ENCODE data around the gene ANO7.
A peak's percentile ranks its signal among the peaks of the same experiment; 100 is the strongest.

The ANO7 gene

DNA sequence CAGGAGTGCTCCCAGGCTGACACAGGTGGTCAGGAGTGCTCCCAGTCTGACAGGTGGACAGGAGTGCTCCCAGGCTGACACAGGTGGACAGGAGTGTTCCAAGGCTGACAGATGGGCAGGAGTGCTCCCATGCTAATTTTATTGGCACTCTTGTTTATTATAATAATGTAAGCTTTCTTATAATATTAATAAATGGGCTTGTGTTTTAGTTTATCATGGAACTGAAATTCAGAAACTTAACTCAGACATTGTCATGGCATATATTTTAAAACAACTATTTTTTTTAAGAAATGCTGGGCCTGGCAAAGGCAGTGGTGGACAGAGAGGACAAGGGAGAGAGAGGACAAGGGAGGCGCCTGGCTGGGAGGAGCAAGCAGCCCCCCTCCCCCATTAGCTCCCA, 18.7 kb downstream of the ANO7 start:
- Histone ChIP-seq H3K36me3 (ENCODE audit: control insufficient read depth, insufficient read depth, low read length) (no peaks in the 10 kb centered on the region), H3K4me1 (ENCODE audit: control insufficient read depth, insufficient read depth, low read length) (no peaks in the 10 kb centered on the region), H3K9me3 (ENCODE audit: control insufficient read depth, low read length) (no peaks in the 10 kb centered on the region), H3K27me3 (ENCODE audit: control insufficient read depth, insufficient read depth, low read length) (no peaks in the 10 kb centered on the region), H3K9ac (ENCODE audit: low read length) (no peak overlapping the region), H3K4me3 (ENCODE audit: low read length) (no peak overlapping the region)

DNA sequence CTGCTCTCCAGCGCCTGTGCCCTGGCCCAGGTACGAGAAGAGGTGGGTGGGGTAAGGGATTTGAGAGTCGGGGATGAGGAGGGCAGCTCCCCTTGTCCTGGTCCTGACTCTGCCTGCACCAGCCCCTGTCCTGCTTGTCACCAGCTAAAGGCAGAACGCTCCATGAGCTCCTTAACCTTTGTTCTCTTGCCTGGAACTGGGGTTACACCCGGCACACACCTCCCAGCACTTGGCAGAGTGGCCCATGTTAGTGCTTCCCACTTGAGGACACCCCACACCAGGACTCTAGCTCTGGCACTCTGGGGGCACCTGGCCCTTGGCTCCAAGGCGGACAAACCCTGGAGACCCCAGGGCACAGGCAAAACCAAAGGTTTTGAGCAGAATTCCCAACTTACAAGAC, 19.2 kb downstream of the ANO7 start:
- Histone ChIP-seq H3K9ac (ENCODE audit: low read length) (no peak overlapping the region), H3K9me3 (ENCODE audit: control insufficient read depth, low read length) (no peaks in the 10 kb centered on the region), H3K36me3 (ENCODE audit: control insufficient read depth, insufficient read depth, low read length) (no peaks in the 10 kb centered on the region), H3K4me3 (ENCODE audit: low read length) (no peak overlapping the region), H3K4me1 (ENCODE audit: control insufficient read depth, insufficient read depth, low read length) (no peaks in the 10 kb centered on the region), H3K27me3 (ENCODE audit: control insufficient read depth, insufficient read depth, low read length) (no peaks in the 10 kb centered on the region)

DNA sequence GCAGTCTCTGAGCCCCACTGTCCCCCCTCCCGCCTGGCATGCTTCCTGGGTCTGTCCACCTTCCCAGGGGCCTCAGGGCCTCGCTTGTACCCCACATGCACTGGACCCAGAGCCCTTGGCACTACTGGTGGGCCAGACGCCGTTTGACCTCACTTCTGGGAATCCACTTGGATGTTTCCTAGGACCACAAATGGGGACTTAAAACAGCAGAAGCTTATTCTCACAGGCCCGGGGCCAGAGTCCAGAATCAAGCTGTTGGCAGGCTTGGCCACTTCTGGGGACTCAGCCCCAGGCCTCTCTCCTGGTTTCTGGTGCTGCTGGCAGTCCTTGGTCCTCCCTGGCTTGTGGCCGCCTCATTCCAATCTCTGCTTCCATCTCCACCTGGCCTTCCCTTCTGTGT, 19.6 kb downstream of the ANO7 start:
- Histone ChIP-seq H3K4me1 (ENCODE audit: control insufficient read depth, insufficient read depth, low read length) (no peaks in the 10 kb centered on the region), H3K4me3 (ENCODE audit: low read length) (no peak overlapping the region), H3K27me3 (ENCODE audit: control insufficient read depth, insufficient read depth, low read length) (no peaks in the 10 kb centered on the region), H3K9ac (ENCODE audit: low read length) (no peak overlapping the region), H3K9me3 (ENCODE audit: control insufficient read depth, low read length) (no peaks in the 10 kb centered on the region), H3K36me3 (ENCODE audit: control insufficient read depth, insufficient read depth, low read length) (no peaks in the 10 kb centered on the region)

DNA sequence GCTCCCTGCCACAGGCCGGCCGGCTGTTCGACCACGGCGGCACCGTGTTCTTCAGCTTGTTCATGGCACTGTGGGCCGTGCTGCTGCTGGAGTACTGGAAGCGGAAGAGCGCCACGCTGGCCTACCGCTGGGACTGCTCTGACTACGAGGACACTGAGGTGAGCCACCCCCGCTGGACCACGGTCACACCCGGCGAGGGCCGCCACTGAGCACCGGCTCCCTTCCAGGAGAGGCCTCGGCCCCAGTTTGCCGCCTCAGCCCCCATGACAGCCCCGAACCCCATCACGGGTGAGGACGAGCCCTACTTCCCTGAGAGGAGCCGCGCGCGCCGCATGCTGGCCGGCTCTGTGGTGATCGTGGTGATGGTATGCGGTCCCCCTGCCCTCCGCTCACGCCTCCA, 20.8 kb downstream of the ANO7 start:
- Histone ChIP-seq H3K9me3 (ENCODE audit: control insufficient read depth, low read length) (no peaks in the 10 kb centered on the region), H3K36me3 (ENCODE audit: control insufficient read depth, insufficient read depth, low read length) (no peaks in the 10 kb centered on the region), H3K27me3 (ENCODE audit: control insufficient read depth, insufficient read depth, low read length) (no peaks in the 10 kb centered on the region)

DNA sequence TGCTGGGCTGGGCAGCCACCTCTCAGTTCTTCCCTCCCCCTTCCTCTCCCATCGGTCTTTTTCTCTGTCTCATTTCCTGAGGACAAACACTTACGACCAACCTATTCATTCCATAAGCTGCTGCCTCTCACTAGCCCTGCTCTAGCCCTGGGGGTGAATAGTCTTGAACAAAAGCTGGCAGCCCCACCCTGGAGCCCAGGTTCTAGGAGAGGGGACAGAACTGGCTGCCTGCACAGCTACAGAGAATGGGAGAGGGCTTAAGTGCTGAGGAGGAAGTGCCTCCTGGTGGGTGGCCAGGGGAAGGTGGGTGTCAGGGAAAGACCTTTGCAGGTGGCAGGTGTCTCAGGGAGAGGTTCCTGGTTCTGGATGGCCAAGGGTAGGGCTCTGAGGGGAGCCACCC, 22.8 kb downstream of the ANO7 start:
- peaks cover 4% of the 10 kb centered on the region for H3K4me1 ChIP-seq (ENCODE audit: control insufficient read depth, insufficient read depth, low read length)
- H3K36me3 ChIP-seq (ENCODE audit: control insufficient read depth, insufficient read depth, low read length): no peaks in the 10 kb centered on the region
- no peak overlapping the region for H3K9ac ChIP-seq (ENCODE audit: low read length)
- no peak overlapping the region for H3K4me3 ChIP-seq (ENCODE audit: low read length)
- no peaks in the 10 kb centered on the region for H3K27me3 ChIP-seq (ENCODE audit: control insufficient read depth, insufficient read depth, low read length)
- no peaks in the 10 kb centered on the region for H3K9me3 ChIP-seq (ENCODE audit: control insufficient read depth, low read length)

More for the DNA sequence above, 20.8 kb downstream of the ANO7 start:
- Histone ChIP-seq H3K9ac (ENCODE audit: low read length) (no peak overlapping the region), H3K4me1 (ENCODE audit: control insufficient read depth, insufficient read depth, low read length) (no peaks in the 10 kb centered on the region), H3K4me3 (ENCODE audit: low read length) (no peak overlapping the region)

DNA sequence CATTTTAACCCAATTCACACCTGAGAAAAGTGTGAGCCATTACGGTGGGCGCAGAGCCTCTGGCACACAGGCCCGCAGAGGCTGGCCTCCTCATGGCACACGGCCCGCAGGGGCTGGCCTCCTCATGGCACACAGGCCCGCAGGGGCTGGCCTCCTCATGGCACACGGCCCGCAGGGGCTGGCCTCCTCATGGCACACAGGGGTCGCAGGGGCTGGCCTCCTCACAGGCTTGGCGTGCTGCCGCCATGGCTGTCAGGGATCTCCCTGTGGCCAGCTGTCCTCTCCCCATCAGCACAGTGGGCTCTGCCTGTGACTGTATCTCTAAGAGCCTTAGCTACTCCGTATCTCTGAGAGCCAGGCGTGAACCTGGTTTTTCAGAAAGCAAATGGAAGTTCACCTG, 24.6 kb downstream of the ANO7 start:
- no peaks in the 10 kb centered on the region for H3K27me3 ChIP-seq (ENCODE audit: control insufficient read depth, insufficient read depth, low read length)
- H3K9ac ChIP-seq (ENCODE audit: low read length): no peak overlapping the region
- H3K9me3 ChIP-seq (ENCODE audit: control insufficient read depth, low read length): no peaks in the 10 kb centered on the region
- no peaks in the 10 kb centered on the region for H3K36me3 ChIP-seq (ENCODE audit: control insufficient read depth, insufficient read depth, low read length)
- no peak overlapping the region for H3K4me3 ChIP-seq (ENCODE audit: low read length)
- peaks cover 10% of the 10 kb centered on the region for H3K4me1 ChIP-seq (ENCODE audit: control insufficient read depth, insufficient read depth, low read length)

DNA sequence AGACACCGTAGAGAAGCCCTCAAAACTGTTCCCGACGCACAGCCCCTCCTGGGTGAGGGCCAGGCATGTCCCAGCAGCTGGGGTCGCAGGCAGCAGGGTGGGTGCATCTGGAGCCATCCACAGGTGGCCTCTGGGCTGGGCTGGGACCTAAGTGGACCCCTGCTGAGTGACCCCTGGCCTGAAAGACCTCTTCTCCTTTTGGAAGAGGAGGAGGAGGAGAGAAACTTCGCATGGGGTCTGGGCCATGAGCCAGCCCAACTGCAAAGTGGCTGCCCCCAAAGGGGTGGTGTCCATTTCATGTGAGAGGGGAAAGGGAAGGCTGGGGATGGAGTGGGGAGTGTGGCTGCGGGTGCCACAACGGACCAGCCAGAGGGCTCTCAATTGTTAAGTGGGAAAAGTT, 25.1 kb downstream of the ANO7 start:
- Histone ChIP-seq H3K36me3 (ENCODE audit: control insufficient read depth, insufficient read depth, low read length) (no peaks in the 10 kb centered on the region), H3K9ac (ENCODE audit: low read length) (no peak overlapping the region), H3K27me3 (ENCODE audit: control insufficient read depth, insufficient read depth, low read length) (no peaks in the 10 kb centered on the region), H3K9me3 (ENCODE audit: control insufficient read depth, low read length) (no peaks in the 10 kb centered on the region), H3K4me1 (ENCODE audit: control insufficient read depth, insufficient read depth, low read length) (peaks cover 10% of the 10 kb centered on the region), H3K4me3 (ENCODE audit: low read length) (no peak overlapping the region)

DNA sequence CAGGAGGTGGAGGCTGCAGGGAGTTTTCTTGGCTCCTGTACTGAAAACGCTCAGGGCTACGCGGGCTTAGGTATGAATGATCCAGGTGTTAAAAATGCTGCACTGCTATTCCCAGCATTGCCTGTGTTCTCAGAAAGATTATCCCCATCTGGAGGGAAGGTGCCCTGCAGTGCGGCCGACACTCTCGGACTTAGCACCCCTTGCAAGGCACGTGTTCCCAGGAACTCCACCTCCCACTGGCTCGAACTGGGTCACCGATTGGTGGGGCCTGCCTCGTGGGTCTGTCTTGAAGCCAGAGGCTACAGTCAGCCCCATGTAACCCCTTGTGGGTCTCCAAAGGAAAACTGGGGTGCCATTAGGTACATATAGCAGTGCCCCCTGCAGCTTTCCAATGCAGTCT, 25.7 kb downstream of the ANO7 start:
- H3K27me3 ChIP-seq (ENCODE audit: control insufficient read depth, insufficient read depth, low read length): no peaks in the 10 kb centered on the region
- H3K9ac ChIP-seq (ENCODE audit: low read length): no peak overlapping the region
- peaks cover 10% of the 10 kb centered on the region for H3K4me1 ChIP-seq (ENCODE audit: control insufficient read depth, insufficient read depth, low read length)
- H3K9me3 ChIP-seq (ENCODE audit: control insufficient read depth, low read length): no peaks in the 10 kb centered on the region
- H3K36me3 ChIP-seq (ENCODE audit: control insufficient read depth, insufficient read depth, low read length): no peaks in the 10 kb centered on the region
- no peak overlapping the region for H3K4me3 ChIP-seq (ENCODE audit: low read length)

DNA sequence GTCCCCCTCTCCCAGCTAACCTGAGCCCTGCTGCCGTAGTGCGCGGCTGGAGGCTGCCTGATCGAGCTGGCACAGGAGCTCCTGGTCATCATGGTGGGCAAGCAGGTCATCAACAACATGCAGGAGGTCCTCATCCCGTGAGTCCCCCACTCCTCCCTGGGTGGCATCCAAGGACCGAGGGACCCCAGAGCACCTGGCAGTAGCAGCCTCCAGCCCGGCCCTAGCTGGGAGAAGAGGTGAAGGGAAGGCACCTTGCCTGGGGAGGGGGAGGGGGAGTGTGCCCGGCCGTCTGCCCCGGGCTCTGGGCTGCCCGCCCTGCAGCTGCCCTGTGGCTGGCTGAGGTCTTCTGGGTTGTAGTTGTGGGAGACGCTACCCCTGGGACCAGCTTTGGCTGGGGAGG, 26.3 kb downstream of the ANO7 start:
- Histone ChIP-seq H3K36me3 (ENCODE audit: control insufficient read depth, insufficient read depth, low read length) (no peaks in the 10 kb centered on the region), H3K27me3 (ENCODE audit: control insufficient read depth, insufficient read depth, low read length) (no peaks in the 10 kb centered on the region), H3K9ac (ENCODE audit: low read length) (no peak overlapping the region), H3K4me1 (ENCODE audit: control insufficient read depth, insufficient read depth, low read length) (peaks cover 10% of the 10 kb centered on the region), H3K9me3 (ENCODE audit: control insufficient read depth, low read length) (no peaks in the 10 kb centered on the region), H3K4me3 (ENCODE audit: low read length) (no peak overlapping the region)

DNA sequence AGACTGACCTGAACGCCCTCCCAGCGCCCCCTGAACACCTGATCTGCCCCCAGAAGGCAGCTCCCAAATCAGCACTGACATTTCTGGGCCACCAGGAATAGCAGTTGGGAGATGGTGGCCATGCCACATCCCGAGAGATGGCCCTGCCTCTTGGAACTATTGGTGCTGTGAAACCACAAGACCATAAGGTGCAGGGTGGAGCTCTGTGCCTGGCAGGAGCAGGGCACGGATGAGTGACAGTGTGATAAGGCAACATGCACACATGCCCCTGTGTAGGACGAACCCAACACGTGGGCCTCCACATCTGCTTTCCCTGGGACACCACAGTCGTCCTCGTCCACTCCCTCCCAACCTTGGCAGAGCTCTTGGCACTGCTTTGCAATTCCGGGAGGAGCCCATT, 26.9 kb downstream of the ANO7 start:
- H3K4me3 ChIP-seq (ENCODE audit: low read length): no peak overlapping the region
- H3K27me3 ChIP-seq (ENCODE audit: control insufficient read depth, insufficient read depth, low read length): no peaks in the 10 kb centered on the region
- H3K36me3 ChIP-seq (ENCODE audit: control insufficient read depth, insufficient read depth, low read length): no peaks in the 10 kb centered on the region
- H3K9ac ChIP-seq (ENCODE audit: low read length): no peak overlapping the region
- peaks cover 10% of the 10 kb centered on the region for H3K4me1 ChIP-seq (ENCODE audit: control insufficient read depth, insufficient read depth, low read length)
- no peaks in the 10 kb centered on the region for H3K9me3 ChIP-seq (ENCODE audit: control insufficient read depth, low read length)

DNA sequence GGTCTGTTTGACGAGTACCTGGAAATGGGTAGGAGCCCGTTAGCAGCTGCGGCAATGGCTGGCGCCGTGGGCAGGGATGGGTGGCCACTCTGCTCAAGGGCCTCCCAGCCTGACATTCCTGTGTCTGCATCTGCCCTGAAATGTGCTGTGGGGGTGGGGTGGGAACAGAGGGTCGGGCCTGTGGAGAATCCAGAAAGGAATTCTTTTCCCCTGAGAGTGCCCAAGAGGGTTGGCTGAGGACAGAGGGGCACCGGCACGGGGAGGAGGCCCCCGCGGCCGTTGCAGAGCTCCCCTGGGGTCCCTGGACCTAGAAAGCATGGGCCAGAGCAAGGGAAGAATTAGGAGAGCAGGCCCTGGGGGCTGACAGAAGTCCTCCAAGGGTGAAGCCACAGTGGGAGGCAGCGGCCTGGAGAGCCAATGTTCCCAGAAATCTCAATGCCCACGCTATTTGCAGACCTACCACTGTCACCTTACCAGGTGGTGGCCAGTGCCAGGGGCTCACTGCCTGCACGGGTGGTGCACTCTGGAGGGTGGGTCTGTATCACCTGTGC, 27.8 kb downstream of the ANO7 start:
- no peaks in the 10 kb centered on the region for H3K27me3 ChIP-seq (ENCODE audit: control insufficient read depth, insufficient read depth, low read length)
- H3K4me3 ChIP-seq (ENCODE audit: low read length): no peak overlapping the region
- no peaks in the 10 kb centered on the region for H3K9me3 ChIP-seq (ENCODE audit: control insufficient read depth, low read length)
- H3K36me3 ChIP-seq (ENCODE audit: control insufficient read depth, insufficient read depth, low read length): no peaks in the 10 kb centered on the region
- H3K4me1 ChIP-seq (ENCODE audit: control insufficient read depth, insufficient read depth, low read length): peaks cover 10% of the 10 kb centered on the region
- H3K9ac ChIP-seq (ENCODE audit: low read length): no peak overlapping the region

DNA sequence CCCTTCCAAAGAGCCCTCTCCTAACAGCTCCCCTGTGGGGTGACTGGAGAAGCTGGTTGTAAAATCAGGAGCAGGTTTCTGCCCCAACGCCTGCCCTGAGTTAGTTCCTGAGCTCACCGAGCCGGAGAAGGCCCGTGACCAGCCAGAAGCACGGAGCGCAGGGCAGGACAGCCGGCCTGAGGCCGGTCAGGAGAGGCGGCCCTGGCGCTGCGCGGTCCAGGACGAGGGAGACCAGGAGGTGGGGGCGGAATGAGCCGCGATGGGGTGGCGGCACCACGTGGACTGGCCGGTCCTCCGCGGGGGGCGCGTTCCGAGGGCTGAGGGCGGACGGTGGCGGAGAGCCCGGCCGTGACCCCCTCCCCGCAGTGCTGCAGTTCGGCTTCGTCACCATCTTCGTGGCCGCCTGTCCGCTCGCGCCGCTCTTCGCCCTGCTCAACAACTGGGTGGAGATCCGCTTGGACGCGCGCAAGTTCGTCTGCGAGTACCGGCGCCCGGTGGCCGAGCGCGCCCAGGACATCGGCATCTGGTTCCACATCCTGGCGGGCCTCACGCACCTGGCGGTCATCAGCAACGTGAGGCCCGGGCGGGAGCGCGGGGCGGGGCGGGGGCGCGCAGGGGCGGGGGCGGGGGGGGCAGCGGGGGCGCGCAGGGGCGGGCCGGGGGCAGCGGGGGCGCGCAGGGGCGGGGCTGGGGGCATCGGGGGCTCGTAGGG, 29.0 kb downstream of the ANO7 start:
- H3K9ac ChIP-seq (ENCODE audit: low read length): no peak overlapping the region

More for the DNA sequence above, 29.0 kb downstream of the ANO7 start:
- H3K4me1 ChIP-seq (ENCODE audit: control insufficient read depth, insufficient read depth, low read length): peaks cover 10% of the 10 kb centered on the region
- H3K27me3 ChIP-seq (ENCODE audit: control insufficient read depth, insufficient read depth, low read length): no peaks in the 10 kb centered on the region
- no peaks in the 10 kb centered on the region for H3K9me3 ChIP-seq (ENCODE audit: control insufficient read depth, low read length)
- H3K4me3 ChIP-seq (ENCODE audit: low read length): peak overlapping the region; percentile 25
- no peaks in the 10 kb centered on the region for H3K36me3 ChIP-seq (ENCODE audit: control insufficient read depth, insufficient read depth, low read length)

Measured in mucosa of stomach (tissue), 1 donor.